Suprapubic skin (tissue), 4 donors: ENCODE measurements around the gene C1R. TPM values are rescaled to one million over a fixed set of nuclear protein-coding genes. Genes with fewer than 3 reads are reported as not detected.

ENCODE experiments used
- DNase-seq, 2 donors: peaks; one replicate each; pipeline ENCODE4 v3.0.0-alpha.2; 2019; ENCODE audit warnings: low spot score in 2 of 2
- H3K27ac ChIP-seq: fragments of 200-600 bp; sonication (generic); one replicate; pipeline ENCODE4 v1.5.1; 2019
- H3K27me3 ChIP-seq: fragments of 200-600 bp; sonication (generic); one replicate; pipeline ENCODE4 v1.5.1; 2019
- H3K36me3 ChIP-seq: fragments of 200-600 bp; sonication (generic); one replicate; pipeline ENCODE4 v1.5.1; 2019
- H3K4me1 ChIP-seq: fragments of 200-600 bp; sonication (generic); one replicate; pipeline ENCODE4 v1.5.1; 2019
- H3K4me3 ChIP-seq: fragments of 200-600 bp; sonication (generic); one replicate; pipeline ENCODE4 v1.5.1; 2019; ENCODE audit warnings: mild to moderate bottlenecking
- H3K9me3 ChIP-seq: fragments of 200-600 bp; sonication (generic); one replicate; pipeline ENCODE4 v1.5.1; 2019
- CTCF ChIP-seq, 2 donors: fragments of 200-600 bp in 1 of 2; fragments of 450-650 bp in 1 of 2; sonication (generic) in 1 of 2; IDR thresholded peaks; one replicate each; pipeline ENCODE4 v1.5.1; 2016 to 2019; ENCODE audit warnings: antibody characterized with exemption in 2 of 2, mild to moderate bottlenecking in 1 of 2, moderate library complexity in 1 of 2
- EP300 ChIP-seq: sonication (generic); formaldehyde crosslinking; IDR thresholded peaks from one replicate; pipeline ENCODE4 v1.6.1; 2017; ENCODE audit warnings: antibody characterized with exemption
- POLR2A ChIP-seq, 2 donors: fragments of 450-650 bp; IDR thresholded peaks; one replicate each; pipeline ENCODE4 v1.6.1; 2017; ENCODE audit warnings: antibody characterized with exemption in 2 of 2, mild to moderate bottlenecking in 2 of 2, moderate library complexity in 2 of 2
- POLR2AphosphoS5 ChIP-seq, 3 donors: sonication (generic); formaldehyde crosslinking; IDR thresholded peaks; one replicate each; pipeline ENCODE4 v1.6.1; 2017; ENCODE audit warnings: antibody characterized with exemption in 3 of 3
- whole genome bisulfite sequencing: methylation state at CpG from one replicate; pipeline ENCODE4 v1.1.5; 2018; 5-methylcytosine and 5-hydroxymethylcytosine counted together
- total RNA-seq, 4 donors: library from RNA; depleted of rRNA; stranded (reverse); fragments of >200 nt; gene quantifications; one replicate each; pipeline ENCODE4 v1.1.0, GENCODE V29; 2016

The C1R gene
- total RNA-seq, 4 donors from 2014 or later = 70.2 to 166 (median 95.4) TPM

GRCh38 chr12:7066596-7066995 is 25.6 kb downstream of the C1R start:
- 51% methylated on average over 2 of the region's 2 CpGs for WGBS
- no peak for DNase-seq

DNA sequence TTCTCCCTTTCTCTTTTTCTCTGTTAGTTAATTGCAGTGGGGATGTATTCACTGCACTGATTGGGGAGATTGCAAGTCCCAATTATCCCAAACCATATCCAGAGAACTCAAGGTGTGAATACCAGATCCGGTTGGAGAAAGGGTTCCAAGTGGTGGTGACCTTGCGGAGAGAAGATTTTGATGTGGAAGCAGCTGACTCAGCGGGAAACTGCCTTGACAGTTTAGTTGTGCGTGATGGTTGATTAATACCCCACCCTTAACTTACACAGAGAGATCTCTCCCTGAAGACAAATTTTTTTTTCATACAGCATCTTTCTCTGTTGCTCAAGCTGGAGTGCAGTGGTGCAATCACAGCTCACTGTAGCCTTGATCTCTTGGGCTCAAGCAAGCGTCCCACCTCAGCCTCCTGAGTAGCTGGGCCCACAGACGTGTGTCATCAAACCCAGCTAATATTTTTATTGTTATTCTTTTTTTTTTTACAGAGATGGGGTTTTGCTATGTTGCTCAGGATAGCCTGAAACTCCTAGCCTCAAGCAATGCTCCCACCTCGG is 27.1 kb downstream of the C1R start:
- Histone ChIP-seq H3K36me3 (peaks cover 9% of the 10 kb centered on the region), H3K27me3 (no peaks in the 10 kb centered on the region), H3K4me1 (peaks cover 43% of the 10 kb centered on the region), H3K27ac (no peak overlapping the region), H3K9me3 (no peaks in the 10 kb centered on the region), H3K4me3 (no peak overlapping the region)
- WGBS = 85% methylated on average over 7 of the region's 7 CpGs
- DNase-seq = no peak
- TF ChIP-seq EP300 (no peak), CTCF (IDR thresholded peaks at IDR 0.05) (no peak)

More at GRCh38 chr12:7066596-7066995, 25.6 kb downstream of the C1R start:
- no peaks in the 10 kb centered on the region for H3K9me3 ChIP-seq
- H3K4me3 ChIP-seq = no peak overlapping the region
- TF ChIP-seq EP300 (no peak), POLR2A (IDR thresholded peaks at IDR 0.05) (no peak), POLR2AphosphoS5 (IDR thresholded peaks at IDR 0.05) (no peak), CTCF (IDR thresholded peaks at IDR 0.05) (no peak)
- no peaks in the 10 kb centered on the region for H3K27me3 ChIP-seq
- peaks cover 15% of the 10 kb centered on the region for H3K36me3 ChIP-seq
- H3K27ac ChIP-seq = peak overlapping the region; percentile 60
- peaks cover 35% of the 10 kb centered on the region for H3K4me1 ChIP-seq

- H3K4me3 ChIP-seq = no peak overlapping the region
- WGBS = 72% methylated on average over 3 of the region's 3 CpGs
- DNase-seq = no peak
- peaks cover 3% of the 10 kb centered on the region for H3K36me3 ChIP-seq
- no peaks in the 10 kb centered on the region for H3K9me3 ChIP-seq
- TF ChIP-seq POLR2A (IDR thresholded peaks at IDR 0.05) = no peak
- TF ChIP-seq EP300 = no peak
- TF ChIP-seq CTCF (IDR thresholded peaks at IDR 0.05) = no peak
- no peak for TF ChIP-seq POLR2AphosphoS5 (IDR thresholded peaks at IDR 0.05)
- no peak overlapping the region for H3K27ac ChIP-seq
- H3K4me1 ChIP-seq = peaks cover 48% of the 10 kb centered on the region
- H3K27me3 ChIP-seq = no peaks in the 10 kb centered on the region
Measured at GRCh38 chr12:7064516-7064915, 27.7 kb downstream of the C1R start.

DNA sequence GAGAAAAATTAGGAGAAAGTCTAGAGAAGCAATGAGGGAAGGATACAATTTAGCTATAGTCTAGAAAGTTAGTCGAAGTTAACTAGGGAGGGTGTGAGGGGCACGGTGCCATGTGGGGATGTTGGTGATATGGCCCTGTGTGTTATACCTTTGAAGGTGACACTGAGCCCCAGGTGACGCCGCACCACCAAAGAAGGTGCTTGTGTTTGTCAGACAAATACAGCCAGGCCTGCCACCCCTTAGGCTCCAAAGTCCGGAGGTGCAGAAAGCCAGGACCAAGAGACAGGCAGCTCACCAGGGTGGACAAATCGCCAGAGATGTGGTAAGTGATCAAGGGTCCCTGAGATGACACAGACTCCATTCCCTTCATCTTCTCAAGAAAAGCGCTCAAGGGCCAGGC is 30.6 kb downstream of the C1R start:
- H3K27ac ChIP-seq = peak overlapping the region; percentile 82
- no peak for TF ChIP-seq POLR2A (IDR thresholded peaks at IDR 0.05)
- TF ChIP-seq EP300 = no peak
- TF ChIP-seq POLR2AphosphoS5 (IDR thresholded peaks at IDR 0.05) = no peak
- no peak for TF ChIP-seq CTCF (IDR thresholded peaks at IDR 0.05)
- peaks cover 25% of the 10 kb centered on the region for H3K4me1 ChIP-seq
- H3K4me3 ChIP-seq = peak overlapping the region; percentile 42
- no peaks in the 10 kb centered on the region for H3K27me3 ChIP-seq
- 87% methylated on average over 7 of the region's 7 CpGs for WGBS
- no peaks in the 10 kb centered on the region for H3K9me3 ChIP-seq
- H3K36me3 ChIP-seq = no peaks in the 10 kb centered on the region
- DNase-seq = no peak

- no peak for DNase-seq
- 52% methylated on average over 13 of the region's 13 CpGs for WGBS
- peak overlapping the region; percentile 82 for H3K27ac ChIP-seq
- H3K36me3 ChIP-seq = no peaks in the 10 kb centered on the region
- H3K27me3 ChIP-seq = no peaks in the 10 kb centered on the region
- H3K4me3 ChIP-seq = peak overlapping the region; percentile 42
- no peaks in the 10 kb centered on the region for H3K9me3 ChIP-seq
- TF ChIP-seq POLR2A (IDR thresholded peaks at IDR 0.05) (no peak), CTCF (IDR thresholded peaks at IDR 0.05) (no peak), EP300 (no peak), POLR2AphosphoS5 (IDR thresholded peaks at IDR 0.05) (no peak)
- peaks cover 22% of the 10 kb centered on the region for H3K4me1 ChIP-seq
Measured at GRCh38 chr12:7061138-7061537, 31.1 kb downstream of the C1R start.
